Cardiac fibroblast (primary cell): Measurements from ENCODE around the gene ANKRD27.
A peak's percentile ranks its signal among the peaks of the same experiment; 100 is the strongest.
"Not testable (repeated sequence)": the region's sequence is repeated elsewhere in the genome, so short reads cannot be mapped to it uniquely, and the experiment has no call there.

ENCODE experiments used
- DNase-seq, 2 donors: peaks; one replicate each; pipeline versions ENCODE4 v3.0.0 to v3.0.0-alpha.2; 2010; ENCODE audit warnings: low read depth in 2 of 2
- H3K4me3 ChIP-seq, 2 donors: replicated peaks in 1 of 2; 1 replicate in 1 of 2; 2 replicates in 1 of 2; pipeline ENCODE4 v1.5.1; 2011; ENCODE audit warnings: low read depth in 2 of 2, low read length in 2 of 2, mild to moderate bottlenecking in 2 of 2, moderate library complexity in 1 of 2
- TF ChIP-seq, protein P1 (sequence below): IDR thresholded peaks from one replicate; pipeline ENCODE4 v1.5.1; 2011; ENCODE audit warnings: low read depth, mild to moderate bottlenecking, low read length, inconsistent platforms

Gene ANKRD27

DNA sequence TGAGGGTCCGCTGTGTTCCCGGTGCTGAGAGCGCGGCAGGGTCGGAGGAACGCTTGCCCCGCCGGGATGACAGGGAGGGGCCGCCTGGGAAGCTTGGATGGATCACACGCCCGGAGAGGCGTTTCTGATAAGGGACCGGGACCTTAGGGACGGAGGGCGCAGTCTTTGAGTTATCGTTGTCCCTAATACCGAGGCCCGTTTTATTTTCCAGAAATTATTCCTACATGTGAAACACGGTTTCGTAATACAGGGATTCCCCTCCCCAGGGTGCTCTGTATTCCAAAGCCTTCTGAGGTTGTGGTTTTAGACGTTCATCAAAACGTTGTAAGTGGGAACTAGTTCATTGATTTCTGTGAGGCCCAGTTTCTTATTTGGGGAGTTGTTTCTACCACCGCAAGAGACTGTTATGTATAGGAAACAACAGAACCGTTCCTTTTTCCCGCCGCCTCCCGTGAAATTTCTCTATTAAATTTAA lies 93.2 kb downstream of the ANKRD27 start:
- TF ChIP-seq, protein P1, sequence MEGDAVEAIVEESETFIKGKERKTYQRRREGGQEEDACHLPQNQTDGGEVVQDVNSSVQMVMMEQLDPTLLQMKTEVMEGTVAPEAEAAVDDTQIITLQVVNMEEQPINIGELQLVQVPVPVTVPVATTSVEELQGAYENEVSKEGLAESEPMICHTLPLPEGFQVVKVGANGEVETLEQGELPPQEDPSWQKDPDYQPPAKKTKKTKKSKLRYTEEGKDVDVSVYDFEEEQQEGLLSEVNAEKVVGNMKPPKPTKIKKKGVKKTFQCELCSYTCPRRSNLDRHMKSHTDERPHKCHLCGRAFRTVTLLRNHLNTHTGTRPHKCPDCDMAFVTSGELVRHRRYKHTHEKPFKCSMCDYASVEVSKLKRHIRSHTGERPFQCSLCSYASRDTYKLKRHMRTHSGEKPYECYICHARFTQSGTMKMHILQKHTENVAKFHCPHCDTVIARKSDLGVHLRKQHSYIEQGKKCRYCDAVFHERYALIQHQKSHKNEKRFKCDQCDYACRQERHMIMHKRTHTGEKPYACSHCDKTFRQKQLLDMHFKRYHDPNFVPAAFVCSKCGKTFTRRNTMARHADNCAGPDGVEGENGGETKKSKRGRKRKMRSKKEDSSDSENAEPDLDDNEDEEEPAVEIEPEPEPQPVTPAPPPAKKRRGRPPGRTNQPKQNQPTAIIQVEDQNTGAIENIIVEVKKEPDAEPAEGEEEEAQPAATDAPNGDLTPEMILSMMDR: no peak
- peak; percentile 52 to 78 for DNase-seq
- H3K4me3 ChIP-seq: peak overlapping the region; percentile 74 to 94

DNA sequence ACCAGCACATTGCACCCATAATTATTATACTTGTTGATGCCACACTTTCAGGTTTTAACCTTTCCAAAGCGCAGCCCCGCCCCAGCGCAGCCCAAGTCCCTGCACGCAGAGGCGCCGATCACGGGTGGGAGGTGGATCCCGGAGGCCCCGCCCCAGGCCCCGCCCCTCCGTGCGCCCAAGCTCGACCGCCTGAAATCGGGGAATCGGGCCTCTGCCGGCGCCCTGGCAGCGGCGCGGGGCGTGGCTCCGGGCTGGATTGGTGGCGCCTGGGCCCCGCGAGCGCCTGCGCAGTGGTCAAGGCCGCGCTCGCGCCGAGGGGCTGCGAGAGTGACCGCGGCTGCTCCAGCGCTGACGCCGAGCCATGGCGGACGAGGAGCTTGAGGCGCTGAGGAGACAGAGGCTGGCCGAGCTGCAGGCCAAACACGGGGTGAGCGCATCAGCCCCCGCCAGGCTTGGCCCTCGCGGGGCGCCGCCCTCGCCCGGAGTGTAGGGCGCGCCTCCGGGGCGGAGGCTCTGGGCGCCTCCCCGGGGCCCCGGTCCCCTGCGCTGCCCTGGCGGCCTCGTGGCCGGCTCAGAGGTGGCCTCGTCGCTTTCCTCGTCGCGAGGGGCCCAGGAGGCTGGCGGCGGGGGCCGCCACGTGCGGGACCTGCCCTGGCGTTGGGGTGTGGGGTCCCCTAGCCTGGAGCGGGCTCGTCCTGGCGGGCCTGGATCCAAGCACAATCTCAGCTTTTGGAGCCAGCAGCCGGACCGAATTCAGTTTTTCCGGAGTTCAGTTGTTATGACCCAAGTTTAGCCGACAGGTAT lies 93.9 kb downstream of the ANKRD27 start, which contains the start of gene PDCD5:
Gene PDCD5 (plus strand): TSS at position 290 of the 804 bp plus-strand sequence. CDS start 72 bp downstream, at position 362.
- TF ChIP-seq, protein P1: no peak
- peak within 1 kb of the TSS; percentile 74 to 94 for H3K4me3 ChIP-seq
- peak; percentile 93 to 96 for DNase-seq

DNA sequence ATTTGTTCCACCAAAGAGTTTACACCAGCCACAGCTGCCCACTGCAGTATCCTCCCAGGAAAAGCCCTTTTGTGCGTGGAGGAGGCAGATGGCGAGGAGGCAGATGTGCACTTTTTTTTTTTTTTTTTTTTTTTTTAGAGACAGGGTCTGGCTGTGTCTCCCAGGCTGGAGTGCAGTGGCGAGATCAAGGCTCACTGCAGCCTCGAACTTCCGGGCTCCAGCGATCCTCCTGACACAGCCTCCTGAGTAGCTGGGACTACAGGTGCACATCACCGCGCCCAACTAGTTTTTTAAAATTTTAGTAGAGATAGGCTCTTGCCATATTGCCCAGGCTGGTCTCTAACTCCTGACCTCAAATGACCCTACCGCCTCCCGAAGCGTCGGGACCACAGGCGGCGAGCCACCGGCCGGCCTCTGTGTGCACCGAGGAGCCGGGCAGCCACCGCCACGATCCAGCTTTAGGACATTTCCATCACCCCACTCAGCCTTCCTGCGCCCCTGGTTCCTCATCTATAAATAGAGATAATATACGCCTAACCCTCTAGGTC lies 94.6 kb downstream of the ANKRD27 start:
- peak overlapping the region; percentile 55 to 62 for H3K4me3 ChIP-seq
- no peak for DNase-seq
- TF ChIP-seq, protein P1: no peak

DNA sequence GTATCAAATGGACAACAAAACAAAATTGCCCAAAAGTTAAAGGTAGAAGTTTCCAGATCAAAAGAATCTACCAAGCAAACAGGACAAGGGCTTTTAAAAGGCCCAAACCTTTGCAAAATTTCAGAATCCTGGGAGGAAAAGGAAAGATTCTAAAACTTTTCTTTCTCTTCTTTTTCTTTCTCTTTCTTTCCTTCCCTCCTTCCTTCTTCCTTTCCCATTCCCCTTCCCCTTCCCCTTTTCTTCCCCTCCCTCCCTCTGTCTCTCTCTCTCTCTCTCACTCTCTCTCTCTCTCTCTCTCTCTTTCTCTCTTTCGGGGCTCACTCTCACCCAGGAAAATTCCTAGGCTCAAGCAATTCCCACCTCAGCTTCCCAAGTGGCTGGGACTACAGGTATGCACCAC lies 98.2 kb downstream of the ANKRD27 start:
- H3K4me3 ChIP-seq: no peak overlapping the region
- DNase-seq: no peak
- TF ChIP-seq, protein P1: no peak

DNA sequence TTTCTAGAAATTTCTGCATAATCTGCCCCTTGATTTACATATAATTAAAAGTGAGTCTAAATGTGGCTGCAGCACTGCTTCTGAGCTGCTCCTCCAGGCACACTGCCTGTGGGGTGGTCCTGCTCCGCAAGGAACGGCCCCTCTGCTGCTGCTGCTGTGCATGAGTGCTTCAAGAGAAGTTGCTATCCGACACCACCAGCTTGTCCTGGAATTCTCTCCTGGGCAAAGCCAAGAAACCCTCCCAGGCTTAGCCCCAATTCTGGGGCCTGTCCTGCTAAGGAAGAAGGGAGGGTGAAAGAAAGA lies 101.5 kb downstream of the ANKRD27 start:
- DNase-seq: no peak
- no peak overlapping the region for H3K4me3 ChIP-seq
- TF ChIP-seq, protein P1: no peak

DNA sequence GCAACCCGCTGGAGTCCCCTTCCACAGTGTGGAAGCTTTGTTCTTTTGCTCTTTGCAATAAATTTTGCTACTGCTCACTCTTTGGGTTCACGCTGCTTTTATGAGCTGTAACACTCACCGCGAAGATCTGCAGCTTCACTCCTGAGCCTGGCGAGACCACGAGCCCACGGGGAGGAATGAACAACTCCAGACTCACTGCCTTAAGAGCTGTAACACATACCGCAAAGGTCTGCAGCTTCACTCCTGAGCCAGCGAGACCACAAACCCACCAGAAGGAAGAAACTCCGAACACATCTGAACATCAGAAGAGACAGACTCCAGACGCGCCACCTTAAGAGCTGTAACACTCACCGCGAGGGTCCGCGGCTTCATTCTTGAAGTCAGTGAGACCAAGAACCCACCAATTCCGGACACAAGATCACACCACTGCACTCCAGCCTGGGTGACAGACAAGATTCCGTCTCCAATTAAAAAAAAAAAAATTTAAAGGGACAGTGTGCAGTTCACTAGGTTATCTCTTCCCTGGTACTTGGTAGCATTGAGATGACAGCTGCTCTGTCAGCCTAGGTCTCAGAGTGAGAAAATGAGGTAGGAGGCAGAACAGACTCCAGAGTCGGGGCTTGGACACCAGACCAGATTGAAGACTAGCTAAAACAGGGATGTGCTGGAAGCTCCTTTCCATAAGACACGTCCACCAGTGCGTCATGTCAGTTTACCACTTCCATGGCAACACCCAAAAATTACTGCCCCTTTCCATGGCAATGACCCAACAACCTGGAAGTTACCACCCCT lies 102.1 kb downstream of the ANKRD27 start:
- not testable (repeated sequence) for H3K4me3 ChIP-seq
- peak in 1 of 2 donors; percentile 8 for DNase-seq

DNA sequence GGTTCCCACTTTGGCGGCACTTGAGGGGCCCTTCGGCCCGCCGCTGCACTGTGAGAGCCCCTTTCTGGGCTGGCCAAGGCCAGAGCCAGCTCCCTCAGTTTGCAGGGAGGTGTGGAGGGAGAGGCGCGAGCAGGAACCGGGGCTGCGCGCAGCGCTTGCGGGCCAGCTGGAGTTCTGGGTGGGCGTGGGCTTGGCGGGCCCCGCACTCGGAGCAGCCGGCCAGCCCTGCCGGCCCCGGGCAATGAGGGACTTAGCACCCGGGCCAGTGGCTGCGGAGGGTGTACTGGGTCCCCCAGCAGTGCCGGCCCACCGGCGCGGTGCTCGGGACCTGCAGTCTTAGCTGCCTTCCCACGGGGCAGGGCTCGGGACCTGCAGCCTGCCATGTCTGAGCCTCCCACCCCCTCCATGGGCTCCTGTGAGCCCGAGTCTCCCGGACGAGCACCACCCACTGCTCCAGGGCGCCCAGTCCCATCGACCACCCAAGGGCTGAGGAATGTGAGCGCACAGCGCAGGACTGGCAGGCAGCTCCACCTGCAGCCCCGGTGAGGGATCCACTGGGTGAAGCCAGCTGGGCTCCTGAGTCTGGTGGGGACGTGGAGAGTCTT lies 103.4 kb downstream of the ANKRD27 start:
- not testable (repeated sequence) for DNase-seq, H3K4me3 ChIP-seq
